NCI-H2107 treated with DMSO at 0.1 percent for 48 hours (cell line): ENCODE results near the gene SLC35G6.
"Not testable (repeated sequence)": the region's sequence is repeated elsewhere in the genome, so short reads cannot be mapped to it uniquely, and the experiment has no call there.

Experiments used
- DNase-seq: peaks from one replicate; lab custom pipeline; 2025; ENCODE audit not compliant: unreplicated experiment; lab: John Stamatoyannopoulos, UW

Gene SLC35G6

DNA sequence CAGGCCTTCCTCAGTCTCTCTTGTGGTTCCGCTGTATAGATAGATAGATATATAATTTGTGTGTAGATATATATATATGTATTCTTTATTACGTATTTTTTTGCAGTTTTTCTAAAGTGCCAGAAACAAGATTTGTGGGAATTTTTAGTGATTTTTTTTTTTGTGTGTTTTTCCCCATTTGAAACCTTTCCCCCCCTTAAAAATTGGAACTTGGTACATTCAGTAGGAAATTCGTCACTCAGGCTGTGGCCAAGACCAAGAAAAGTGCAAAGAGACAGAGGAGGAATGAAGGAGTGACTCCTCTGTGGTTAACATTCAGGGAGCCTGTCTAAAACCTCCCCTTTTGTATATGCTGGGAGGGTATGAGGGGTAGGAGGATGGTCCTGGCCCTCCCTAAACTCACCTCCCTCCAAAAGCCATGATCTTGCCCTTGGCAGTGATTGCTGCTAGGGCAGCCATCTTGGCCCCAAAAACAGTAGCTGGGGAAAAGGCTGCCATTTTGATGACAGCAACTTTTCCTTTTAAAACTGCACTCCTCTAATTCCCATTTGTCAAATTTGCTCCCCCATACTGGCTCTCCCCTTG lies 21.2 kb upstream of the SLC35G6 start:
- DNase-seq, result no peak

DNA sequence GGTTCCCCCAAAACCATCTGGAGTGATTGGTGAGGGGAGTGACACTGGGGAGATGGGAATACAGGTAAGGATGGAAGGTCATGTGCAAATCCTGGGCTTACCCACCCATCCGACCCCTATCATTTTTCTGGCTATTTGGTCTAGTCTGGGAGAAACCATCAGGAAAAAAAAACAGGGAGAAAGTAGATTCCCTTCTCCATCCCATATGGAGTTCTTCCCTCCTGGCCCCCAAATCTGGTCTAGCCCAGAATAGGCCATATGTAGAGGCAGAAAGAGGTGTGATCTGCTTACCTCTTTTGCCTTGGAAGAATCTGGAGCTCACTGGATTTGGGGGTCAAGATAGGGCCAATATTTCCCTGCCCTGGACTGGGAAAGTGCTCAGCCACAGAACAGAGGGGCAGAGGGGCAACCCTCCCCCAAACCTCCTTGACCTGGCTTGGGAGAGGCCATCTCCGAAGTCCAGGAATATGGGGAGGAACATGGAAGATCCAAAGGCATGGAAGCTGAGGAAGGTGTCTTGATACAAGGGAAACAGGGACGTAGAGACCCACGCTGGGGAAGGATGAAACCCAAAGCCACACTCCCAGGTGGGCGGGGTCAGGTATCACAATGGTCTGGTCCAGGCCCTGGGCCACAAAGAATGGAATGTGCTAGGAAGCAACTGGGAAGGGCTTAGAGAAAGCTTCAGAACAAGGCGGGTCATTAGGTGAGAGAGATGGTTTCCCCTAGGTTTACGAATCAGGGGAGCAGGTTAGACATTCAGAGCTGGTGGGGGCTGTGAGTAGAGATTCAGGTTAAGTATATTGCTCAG lies 20.2 kb upstream of the SLC35G6 start:
- DNase-seq, result no peak

DNA sequence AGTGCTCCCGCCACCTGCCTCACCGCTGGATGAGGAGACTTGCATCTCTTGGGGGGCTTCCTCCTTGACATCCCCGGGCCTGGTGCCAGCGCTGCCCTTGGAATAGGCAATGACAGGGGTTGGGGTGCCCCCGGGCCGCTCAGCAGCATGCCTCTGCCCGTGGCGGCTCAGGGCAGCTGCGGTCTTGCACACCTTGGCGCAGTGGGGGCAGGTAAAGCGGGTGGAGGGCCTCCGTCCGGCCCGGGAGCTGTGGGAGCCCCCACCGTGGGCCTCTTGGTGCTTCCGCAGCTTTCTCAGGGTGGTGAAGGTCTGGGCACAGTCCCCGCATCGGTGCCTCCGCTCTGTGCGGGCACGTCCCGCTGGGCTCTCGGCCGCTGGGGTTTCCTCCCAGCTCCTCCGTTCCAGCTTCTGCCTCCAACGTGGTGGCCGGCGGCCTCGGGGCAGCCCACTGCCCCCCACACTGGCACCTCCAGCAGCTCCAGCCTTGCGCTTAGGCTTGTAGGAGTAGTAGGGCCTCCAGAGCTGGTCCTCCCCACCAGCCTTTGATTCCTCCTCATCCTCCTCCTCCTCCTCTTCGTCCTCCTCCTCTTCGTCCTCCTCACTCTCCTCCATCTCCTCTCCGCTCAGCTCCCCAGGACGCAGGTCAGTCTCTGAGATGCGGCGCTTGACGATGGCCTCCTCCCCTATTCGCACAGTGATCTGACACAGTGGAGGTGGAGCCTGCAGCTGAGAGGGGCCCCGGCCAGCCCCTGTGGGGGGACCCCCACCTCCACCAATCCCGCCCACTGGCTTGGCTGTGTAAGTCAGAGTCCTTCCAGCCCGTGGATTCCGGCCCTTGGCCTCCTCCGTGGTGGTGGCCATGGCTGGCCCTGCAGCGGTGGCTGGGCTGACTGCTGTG lies 18.5 kb upstream of the SLC35G6 start:
- no peak for DNase-seq

DNA sequence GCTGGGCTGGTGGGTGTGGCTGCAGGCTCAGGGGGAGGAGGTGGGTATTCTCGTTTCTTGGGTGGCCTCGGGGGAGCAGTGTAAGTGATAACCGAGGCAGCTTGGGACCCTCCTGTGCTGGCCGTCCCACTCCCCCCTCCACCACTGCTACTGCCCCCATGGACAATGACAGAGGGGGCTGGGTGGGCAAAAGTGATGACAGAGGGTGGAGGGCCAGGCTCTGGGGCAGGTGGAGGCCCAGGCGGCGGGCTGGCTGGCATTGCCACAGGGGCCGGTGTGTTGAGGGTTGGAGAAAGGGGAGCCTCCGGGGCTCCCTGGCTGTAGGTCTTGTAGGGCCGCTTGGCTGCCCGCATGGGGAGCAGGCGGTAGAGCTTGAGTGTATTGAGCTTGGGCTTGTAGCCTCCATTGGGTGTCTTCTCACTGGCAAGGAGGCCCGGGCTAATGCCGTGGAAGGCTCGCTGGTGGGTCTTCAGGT lies 17.8 kb upstream of the SLC35G6 start:
- DNase-seq, result no peak

DNA sequence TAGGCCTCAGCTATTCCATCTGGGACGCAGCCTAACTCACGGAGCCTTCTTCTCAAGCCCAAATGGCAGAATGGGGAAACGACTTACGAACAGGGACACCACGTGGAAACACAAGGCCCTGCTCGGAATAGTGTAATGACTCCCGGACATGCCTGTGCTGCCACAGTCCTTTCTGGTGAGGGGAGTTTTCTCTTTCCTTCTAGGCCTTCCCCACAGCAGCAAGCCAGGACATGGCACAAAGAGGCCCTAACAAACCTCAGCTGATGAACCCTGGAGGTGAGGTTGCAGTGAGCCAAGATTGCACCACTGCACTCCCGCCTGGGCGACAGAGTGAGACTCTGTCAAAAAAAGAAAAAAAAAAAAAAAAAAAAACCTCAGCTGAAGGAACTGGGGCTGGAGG lies 17.2 kb upstream of the SLC35G6 start:
- no peak for DNase-seq

DNA sequence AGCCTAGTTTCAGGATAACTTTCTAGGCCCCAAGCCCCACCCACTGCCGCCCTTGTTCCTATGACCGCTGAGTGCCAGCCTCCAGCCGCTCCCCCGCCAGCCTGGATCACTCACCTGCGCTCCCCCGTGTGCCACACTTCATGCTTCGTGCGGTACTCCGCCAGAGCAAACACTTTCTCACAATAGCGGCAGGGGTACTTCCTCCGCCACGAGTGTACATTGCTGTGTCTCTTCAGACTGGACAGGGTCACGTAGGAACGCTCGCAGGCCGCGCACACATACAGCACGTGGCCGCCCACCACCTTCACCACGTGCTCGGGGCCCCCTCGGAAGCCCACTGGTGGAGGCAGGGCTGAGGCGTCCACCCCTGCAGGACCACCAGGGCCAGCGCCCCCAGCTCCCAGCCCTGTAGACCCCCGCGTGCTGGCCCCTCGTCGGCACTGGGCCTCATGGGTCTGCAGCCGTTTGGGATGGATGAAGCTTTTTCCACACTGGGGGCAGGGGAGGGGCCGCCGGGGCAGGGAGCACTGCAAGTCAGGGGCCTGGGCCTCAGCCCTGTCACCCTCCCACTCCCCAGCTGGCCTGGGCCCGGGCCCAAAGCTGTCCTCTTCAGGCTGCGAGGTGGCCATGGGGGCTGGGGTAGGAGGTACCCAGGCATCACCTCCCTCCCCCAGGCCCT lies 15.5 kb upstream of the SLC35G6 start:
- DNase-seq, result no peak

DNA sequence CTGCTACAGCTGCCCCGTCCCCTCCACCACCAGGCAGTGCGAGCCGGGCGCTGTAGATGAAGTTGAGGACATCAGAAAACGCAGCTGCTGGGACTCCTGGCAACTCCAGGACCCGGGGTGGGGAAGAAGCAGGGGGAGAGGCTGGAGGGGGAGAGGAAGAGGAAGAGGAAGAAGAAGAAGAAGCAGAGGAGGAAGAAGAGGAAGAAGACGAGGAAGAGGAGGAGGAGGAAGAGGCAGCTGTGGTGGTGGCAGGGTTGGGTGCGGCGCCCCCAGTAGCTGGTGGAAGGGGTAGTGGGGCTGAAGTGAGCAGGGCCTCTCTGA lies 15.0 kb upstream of the SLC35G6 start:
- no peak for DNase-seq

DNA sequence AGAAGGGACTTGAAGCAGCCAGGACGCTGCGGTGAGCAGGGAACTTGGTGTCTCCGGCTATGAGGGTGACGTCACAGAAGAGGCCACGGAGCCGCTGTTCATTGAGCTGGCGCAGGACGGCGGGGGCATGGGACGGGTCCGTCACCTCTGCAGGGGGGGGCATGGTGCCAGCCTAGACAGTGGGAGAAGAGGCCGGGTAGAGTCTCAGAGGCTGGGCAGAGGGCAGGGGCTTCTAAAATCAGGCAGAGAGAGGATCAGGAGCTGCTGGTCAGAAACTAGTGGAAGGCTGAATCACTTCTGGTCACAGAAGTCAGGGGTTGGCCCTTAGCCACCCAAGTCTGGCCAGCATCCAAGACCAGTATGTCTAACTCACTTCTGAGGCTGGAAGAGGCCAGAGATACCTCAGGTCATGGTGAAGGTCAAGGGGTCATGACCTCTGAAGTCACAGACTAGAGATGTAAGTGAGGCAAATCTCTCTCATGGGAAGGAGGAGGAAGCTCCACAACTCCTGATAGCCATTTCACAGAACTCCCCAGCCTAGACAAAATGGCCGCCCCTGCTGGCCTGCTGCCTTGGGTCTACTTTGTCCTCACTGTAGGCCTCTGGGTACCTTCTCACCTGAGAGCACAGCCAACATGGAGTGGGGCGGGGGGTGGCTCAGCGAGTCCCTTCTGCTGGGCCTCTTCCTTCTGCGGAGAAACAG lies 14.5 kb upstream of the SLC35G6 start:
- no peak for DNase-seq

DNA sequence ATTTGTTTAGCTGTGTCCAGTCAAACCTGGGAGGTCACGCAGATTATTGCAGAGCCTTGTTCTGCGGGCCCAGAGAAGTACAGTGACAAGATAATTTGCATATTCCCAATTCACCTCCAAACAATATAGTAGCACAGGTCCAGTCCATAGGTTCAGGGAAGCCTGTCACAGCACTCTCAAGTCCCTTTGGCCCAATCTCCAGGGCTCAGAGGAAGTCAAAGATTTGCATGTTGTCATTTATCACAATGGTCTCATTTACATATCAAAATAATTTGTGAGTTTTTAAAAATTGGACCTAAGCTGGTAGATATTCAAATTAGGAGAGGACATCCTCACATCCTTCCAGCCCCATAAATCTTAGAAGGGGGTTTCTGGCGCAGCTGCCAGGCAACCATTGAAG lies 13.7 kb upstream of the SLC35G6 start:
- no peak for DNase-seq

DNA sequence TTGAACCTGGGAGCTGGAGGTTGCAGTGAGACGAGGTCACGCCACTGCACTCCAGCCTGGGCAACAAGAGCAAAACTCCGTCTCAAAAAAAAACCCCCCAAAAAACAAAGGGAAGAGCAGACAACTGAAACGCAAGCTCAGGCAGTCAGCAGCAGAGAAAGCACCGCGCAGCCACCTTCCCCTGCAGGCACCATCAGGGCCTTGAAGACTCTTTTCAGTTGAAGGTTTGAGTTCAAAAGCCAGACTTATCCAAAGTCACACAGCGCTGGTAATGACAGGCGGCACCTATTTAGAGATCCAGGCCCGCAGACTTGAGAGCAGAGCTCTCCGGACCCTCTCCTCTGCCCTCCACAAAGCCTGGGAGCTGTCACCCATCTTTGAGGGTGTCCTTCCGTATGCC lies 13.0 kb upstream of the SLC35G6 start:
- DNase-seq, result no peak

DNA sequence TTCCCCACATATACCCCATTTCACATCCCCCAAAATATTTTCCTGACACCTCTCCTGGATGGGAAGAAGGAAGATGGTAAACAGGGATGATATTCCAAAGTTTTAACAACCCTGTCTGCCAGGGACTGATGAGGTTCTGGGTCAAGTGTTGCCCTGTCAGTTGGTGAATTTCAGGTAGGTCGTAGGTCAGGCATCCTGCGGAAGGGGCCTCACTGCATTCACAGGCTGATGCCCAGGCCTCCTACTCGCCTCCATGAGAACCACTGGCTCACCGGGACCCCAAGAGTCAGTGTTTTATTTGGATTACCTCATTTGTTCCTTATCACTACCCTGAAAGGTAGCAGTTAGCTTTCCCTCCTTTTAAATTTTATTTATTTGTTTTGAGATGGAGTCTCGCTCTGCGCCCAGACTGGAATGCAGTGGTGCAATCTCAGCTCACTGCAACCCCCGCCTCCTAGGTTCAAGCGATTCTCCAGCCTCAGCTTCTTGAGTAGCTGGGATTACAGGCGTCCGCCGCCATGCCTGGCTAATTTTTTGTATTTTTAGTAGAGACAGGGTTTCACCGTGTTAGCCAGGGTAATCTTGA lies 12.3 kb upstream of the SLC35G6 start:
- DNase-seq, result no peak

DNA sequence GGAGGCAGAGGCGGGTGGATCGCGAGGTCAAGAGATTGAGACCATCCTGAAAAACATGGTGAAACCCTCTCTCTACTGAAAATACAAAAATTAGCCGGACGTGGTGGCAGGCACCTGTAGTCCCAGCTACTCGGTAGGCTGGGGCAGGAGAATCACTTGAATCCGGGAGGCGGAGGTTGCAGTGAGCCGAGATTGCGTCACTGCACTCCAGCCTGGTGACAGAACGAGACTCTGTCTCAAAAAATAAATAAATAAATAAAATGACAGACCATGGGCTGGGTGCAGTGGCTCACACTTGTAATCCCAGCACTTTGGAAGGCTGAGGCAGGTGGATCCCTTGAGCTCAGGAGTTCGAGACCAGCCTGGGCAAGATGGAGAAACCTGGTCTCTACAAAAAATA lies 11.4 kb upstream of the SLC35G6 start:
- DNase-seq, result not testable (repeated sequence)

DNA sequence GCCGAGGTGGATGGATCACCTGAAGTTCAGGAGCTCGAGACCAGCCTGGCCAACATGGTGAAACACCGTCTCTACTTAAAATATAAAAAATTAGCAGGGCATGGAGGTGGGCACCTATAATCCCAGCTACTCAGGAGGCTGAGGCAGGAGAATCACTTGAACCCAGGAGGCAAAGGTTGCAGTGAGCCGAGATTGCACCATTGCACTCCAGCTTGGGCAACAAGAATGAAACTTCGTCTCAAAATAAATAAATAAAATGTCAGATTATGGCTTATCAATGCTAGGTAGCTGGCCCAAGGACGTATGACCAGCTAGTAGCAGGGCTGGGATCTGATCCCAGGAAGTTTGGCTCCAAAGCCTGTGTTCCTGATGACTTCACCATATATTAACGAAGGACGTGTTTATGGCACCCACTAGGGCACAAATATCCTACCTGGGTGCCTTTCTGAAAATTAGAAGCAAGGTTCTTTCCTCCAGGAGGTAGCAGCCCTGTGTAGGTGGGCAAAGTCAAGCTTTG lies 10.7 kb upstream of the SLC35G6 start:
- not testable (repeated sequence) for DNase-seq

DNA sequence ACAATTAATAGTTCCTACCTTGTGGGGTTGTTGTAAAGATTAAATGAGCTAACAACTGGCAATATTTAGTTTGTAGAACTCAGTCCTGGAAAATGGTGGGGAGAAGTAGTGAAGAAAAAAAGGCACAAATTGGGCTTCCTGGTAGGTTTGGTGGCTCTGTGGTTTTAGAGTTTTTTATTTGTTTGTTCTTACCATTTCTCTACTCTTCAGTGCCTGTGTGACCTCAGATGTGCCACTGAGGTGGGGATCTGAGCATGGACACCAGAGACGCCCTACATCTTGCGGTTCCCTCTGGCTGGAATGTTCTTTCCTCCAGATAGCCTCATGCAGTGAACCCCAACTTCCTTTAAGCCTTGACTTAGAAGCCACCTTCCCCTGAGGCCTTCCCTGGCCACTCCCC lies 9.5 kb upstream of the SLC35G6 start:
- no peak for DNase-seq

DNA sequence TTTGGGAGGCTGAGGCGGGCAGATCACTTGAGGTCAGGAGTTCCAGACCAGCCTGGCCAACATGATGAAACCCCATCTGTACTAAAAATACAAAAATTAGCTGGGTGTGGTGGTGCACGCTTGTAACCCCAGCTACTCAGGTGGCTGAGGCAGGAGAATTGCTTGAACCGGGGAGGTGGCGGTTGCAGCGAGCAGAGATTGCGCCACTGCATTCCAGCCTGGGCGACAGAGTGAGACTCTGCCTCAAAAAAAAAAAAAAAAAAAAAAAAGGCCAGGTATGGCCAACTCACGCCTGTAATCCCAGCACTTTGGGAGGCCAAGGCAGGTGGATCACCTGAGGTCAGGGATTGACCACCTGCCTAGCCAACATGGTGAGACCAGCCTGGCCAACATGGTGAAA lies 6.5 kb upstream of the SLC35G6 start:
- DNase-seq, result not testable (repeated sequence)

DNA sequence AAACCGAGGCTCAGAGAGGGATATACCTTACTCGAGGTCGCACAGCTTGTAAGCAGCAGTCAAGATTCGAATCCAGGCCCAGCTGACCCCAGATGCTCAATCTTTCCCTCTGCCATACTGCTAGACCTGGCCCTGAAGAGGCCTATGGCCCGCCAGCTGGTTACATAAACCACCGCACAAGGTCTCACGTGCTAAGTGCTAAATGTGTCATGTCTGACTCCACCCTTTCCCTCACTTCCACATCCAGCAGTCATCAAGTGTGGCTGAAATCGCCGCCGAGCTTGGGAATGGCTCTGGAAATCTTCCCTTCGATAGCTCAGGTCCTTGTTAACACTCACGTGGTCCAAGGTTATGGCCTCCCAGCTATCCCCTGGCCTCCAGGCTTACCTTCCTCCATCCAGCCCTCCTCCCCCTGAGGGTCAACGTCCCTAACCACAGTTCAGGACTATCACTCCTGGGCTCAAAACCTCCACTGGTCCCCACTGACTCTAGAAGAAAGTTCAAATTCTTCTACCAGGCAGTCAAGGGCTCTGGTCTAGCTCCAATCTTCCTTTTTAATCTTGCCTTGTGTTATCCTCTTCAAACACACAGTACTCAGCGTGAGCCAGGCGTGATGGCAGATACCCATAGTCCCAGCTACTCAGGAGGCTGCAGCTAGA lies 5.4 kb upstream of the SLC35G6 start:
- DNase-seq, result no peak

DNA sequence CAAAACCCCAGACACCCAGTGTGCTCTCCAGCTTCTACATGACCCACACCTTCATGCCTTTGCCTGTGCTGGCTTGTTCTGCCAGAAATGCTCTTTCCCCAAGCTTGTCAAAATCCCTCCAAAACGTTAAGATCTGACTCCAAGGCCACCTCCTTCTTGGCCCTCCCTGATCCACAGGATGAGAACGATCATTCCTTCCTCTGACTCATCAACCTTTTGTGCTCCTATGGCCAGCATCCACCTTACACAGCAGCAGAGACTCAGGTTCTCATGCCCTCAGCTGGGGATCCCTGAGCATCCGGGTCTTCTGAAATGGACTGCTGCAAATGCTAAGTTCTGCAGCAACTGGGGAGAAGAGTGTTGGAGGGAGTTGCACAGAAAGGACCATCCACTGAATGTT lies 4.8 kb upstream of the SLC35G6 start:
- DNase-seq, result no peak

DNA sequence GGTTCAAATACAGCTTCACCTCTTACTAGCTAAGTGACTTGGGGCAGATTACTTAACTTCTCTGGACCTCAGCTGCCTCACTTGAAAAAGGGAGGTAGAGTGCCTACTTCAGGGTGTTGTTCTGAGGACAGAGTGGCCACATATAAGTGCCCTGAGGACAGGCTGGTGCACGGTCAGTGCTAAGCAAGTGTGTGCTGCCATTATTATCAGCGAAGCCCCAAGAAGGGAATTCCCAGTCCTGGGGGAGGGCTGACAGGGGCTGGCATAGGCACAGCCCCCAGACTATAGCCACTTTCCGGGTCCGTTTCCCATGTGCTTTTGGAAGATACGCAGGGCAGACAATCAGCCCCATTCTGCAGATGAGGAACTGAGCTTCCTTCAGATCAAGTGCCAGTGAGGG lies 4.3 kb upstream of the SLC35G6 start:
- no peak for DNase-seq

DNA sequence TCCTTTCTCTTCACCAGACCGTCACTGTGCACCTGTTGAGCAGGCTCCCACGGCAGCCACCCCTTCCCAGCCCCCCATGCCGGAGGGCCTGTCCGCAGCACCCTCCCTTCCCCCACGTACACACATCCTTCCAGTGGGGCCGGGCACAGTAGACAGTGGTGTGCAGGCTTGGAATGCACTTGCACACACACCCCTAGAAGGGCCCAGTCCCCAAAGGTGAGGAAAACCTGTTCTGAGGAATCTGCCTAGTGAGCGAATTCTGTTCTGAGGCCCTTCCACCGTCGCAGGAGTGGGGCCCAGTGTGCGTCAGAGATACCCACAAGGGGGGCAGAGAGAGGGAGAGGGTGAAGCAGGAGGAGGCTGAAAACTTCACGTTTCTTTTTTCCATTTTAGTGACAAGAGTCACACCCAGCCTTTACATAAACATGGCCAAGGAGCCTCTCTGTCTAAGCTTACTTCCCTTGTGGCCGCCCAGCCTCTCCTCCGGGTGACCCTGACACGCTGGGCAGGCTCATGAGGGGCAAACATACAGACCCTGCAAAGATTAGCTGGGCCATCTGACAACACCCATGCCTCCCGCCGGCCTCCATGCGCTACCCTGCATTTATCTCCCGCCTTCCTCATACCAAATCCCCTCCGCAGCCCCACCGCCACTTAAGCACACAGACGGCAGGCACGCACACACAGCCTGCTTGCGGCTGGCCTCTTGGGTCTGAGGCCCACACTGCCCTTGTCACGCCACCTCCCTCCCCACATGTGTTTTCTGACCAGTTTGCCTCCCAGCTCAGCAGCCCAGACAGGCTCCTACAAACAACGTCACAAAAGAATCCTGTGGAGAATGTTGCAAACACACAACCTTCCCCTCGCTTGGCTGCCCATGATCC lies 3.6 kb upstream of the SLC35G6 start:
- DNase-seq, result no peak
